ENCODE data around the gene KLK15.
A peak's percentile ranks its signal among the peaks of the same experiment; 100 is the strongest.

Gene KLK15

DNA sequence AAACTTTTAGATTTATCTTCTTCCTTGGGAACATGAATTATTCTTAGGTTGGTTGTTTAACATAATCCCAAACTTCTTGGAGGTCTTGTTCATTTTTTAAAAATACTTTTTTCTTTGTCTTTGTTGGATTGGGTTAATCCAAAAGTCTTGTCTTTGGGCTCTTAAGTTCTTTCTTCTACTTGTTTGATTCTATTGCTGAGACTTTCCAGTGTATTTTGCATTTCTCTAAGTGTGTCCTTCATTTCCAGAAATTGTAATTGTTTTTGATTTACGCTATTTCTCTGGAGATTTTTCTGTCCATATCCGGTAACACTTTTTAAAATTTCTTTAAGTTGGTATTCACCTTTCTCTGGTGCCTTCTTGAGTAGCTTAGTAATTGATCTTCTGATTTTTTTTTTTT is 9.8 kb upstream of the KLK15 start:
- no peak for DNase-seq

DNA sequence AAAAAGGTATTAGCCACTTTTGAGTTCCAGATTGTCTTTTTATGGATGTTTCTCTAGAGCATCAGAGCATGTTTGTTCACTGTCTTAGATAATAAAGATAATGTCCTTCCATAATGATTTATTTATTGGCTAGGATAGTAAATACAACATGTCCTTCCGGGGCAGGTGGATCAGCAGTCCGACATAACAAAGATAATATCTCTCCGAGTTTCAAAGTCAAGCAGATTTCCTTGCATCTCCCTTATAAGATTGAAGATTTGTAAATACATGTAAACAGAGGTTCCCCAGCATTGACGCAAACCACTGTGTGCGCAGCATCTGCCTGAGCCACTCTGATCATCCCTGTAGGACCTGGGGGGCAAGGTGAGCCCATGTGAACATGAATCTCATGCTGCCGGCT is 8.8 kb upstream of the KLK15 start:
- no peak for DNase-seq

DNA sequence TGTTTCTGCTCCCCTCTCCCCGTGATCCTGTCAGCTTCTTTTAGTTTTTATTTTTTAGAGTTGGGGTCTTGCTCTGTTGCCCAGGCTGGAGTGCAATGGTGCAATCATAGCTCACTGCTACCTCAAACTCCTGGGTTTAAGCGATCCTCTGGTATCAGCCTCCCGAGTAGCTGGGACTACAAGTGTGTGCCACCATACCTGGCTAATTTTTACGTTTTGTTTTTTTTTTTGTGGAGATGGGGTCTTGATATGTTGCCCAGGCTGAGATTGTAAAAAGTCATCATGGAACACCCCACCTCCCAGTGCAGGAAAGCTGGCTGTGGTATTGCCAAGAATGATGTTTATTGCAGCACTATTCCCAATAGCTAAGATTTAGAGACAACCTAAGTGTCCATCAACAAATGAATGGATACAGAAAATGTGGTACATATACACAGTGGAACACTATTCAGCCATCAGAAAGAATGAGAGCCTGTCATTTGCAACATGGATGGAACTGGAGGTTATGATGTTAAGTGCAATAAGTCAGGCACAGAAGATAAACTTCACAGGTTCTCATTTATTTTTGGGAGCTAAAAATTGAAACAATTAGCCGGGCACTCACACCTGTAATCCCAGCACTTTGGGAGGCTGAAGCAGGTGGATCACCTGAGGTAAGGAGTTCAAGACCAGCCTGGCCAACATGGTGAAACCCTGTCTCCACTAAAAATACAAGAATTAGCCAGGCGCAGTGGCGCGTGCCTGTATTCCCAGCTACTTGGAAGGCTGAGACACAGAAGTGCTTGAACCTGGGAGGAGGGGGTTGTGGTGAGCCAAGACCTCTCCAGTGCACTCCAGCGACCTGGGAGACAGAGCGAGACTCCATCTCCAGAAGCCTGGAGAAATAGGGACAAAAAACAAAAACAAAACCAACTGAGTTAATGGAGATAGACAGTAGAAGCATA is 6.6 kb upstream of the KLK15 start:
- DNase-seq = no peak

DNA sequence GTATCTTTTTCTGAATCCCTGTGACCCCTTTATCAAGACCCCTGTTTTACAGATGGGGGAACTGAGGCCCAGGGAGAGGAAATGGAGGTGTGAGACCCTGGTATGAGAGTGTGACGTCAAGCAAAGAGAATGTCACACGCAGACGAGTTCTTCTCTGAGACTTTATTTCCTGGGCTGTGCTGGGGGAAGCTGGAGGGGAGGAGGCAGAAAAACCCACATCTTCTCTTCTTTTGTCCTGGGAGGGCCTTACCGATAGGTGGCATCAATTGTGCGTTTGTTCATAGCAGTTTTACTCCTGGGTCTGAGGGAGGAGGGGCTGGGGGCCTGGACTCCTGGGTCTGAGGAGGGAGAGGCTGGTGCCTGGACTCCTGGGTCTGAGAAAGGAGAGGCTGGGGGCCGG is 4.9 kb upstream of the KLK15 start:
- peak; percentile 3 for DNase-seq

DNA sequence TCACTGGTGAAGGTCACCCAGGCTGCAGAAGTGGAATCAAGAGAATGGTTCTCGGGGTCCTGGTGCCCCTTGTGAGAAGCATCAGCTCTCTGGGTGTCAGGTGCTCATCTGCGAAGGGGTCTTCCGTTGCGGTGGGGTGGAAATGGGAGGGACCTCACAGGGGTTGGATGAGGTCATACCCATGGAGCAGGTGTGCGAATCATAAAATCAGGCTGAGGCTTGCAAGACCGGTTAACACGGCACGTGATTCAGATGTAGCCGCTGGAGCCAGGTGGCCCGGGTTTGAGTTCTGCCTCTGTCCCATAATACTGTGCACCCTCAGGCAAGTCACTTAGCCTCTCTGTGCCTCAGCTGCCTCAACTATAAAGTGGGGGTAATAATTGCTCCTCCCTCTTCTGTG is 3.9 kb upstream of the KLK15 start:
- DNase-seq = no peak

DNA sequence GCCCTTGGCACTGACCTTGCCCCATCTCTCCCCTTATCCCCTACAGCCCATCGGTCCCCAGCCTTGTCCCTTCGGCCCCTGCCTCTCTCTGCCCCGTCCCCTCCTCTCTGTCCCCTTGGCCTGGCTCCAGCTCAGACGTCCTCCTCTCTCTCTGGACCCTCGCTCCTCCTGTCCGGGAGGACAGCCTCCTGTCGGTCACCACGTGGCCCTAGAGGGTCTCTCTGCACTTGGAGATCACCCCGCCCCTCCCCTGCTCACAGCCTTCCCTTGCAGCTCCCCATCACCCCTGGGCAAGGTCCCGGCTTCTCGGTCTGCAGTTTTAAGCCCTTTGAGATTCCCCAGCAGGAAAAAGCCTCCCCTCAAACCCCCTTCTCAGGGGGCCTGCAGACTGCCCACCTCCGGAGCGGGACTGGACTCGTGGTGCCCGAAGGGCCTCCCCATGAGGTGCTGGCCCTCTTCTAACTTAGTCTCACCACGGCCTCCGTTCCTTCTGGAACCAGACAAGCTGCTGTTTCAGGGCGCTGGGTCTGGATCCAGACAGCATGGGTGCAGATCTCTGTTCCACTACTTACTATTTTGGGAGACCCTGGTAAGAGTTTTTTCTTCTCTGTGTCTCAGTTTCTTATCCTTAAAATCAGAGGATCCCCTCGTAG is 3.3 kb upstream of the KLK15 start:
- no peak for DNase-seq

DNA sequence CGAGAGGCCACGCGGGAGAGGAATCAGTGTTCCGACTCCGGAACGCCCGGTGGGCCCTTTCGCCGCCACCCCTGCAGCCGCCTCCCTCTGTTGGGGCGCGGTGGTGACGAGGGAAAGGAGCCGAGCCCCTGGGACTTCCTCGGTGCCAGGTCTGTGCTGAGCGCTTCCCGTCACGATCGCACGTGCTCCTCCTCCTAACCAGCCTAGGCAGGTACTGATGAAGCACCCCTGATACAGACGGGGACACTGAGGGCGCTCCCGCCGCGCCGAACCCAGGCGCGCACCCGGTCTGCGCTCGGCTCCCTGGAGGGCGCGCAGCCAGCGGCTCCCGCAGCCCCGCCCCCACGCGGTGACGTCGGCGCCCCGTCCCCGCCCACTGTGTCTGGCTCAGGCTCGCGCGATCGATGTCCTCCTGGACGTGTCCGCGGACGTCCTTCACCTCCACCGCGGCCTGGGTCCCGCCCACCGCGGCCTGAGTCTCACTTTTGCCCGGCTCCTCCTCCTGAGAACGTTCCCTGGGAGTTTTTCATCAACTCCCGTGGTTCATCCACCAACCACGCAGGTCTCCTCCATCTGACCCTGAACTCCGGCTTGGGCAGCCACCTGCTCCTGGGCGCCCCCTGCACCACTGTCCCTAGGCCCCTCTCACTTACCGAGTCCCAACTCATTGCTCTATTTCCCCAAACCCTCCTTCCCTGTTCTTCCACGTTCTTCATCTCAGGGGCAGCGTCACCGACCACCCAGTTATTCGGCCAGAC is 2.6 kb upstream of the KLK15 start:
- peak; percentile 42 for DNase-seq

DNA sequence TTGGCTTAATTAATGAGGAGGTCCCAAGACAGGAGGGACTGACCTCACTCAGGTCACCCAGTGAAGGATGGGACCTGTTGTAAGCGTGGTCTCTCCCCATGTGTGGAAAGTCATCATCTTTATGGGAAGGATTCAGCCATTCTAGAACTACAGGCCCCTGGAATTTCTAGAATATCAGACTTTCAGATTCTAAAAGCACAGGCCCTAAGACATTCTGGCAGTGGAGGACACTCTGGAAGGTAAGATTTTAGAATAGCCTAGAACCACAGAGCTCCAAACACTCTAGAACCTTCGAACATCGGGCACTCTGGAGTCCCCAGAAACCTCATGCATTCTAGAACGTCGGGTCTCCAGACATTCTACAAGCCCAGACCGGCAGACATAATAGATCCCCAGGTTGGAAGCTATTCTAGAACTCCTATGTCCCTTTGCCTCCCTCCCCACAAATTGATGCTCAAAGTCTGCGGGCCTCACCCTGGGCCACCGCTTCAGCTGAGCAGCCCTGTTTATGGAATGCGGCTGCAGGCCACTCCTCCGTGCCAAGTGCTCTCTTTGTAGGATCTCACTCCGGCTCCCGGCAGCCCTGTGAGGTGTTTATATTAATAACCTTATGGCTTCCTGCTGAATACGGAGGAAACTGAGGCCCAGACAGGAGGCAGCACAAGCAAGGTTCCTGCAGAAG is 1.9 kb upstream of the KLK15 start:
- no peak for DNase-seq

DNA sequence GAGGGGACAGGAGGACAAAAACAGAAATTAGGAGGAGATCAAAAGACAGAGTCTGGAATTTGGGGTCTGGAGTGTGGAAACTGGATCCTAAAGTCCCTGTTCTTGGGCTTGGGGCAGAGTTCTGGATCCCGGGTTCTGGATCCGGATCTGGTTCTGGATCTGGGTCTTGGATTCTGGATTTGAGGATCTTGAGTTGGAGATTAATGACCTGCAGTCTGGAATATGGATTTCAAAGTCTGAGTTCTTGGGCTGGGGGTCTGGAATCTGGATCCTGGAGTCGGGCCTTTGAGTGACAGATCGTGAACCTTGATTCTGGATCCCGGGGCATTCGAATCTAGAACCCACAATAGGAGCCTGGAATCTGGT is 411 bp upstream of the KLK15 start:
- no peak for DNase-seq

DNA sequence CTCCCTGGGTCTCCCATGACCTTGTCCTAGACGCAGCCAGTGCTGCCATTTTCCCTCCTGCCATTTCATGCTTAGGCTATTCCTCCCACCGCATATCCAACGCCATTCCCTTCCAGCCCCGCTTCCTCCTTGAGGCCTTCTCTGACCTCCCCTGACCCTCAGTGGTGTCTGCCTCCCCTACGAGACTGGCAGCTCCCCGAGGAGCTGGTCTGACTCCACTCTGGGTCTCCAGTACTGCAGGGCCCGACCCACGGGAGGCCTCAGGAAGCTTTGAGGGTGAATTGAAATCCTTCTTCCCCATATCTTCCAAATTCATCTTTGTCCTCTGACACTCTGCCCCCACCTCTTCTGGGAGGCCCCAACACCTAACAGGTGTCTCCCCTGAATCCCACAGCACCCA is 708 bp downstream of the KLK15 start:
- DNase-seq = no peak

DNA sequence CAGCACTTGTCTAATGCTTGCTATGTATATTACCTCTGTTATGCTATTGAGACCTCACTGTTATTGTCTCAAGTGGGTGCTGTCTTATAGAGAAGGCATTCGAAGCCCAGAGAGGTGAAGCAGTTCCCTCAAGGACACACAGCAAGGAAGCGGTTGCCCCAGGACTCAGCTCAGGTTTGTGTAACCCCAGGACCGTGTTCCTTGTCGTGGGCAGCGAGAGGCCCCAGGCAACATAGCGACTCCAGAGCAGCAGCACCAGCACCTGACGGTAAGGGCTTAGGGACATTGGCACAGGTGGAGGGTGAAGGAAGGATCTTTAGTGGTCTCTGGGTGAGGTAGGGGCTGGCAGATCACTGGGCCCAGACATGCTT is 2.4 kb downstream of the KLK15 start:
- DNase-seq = no peak

DNA sequence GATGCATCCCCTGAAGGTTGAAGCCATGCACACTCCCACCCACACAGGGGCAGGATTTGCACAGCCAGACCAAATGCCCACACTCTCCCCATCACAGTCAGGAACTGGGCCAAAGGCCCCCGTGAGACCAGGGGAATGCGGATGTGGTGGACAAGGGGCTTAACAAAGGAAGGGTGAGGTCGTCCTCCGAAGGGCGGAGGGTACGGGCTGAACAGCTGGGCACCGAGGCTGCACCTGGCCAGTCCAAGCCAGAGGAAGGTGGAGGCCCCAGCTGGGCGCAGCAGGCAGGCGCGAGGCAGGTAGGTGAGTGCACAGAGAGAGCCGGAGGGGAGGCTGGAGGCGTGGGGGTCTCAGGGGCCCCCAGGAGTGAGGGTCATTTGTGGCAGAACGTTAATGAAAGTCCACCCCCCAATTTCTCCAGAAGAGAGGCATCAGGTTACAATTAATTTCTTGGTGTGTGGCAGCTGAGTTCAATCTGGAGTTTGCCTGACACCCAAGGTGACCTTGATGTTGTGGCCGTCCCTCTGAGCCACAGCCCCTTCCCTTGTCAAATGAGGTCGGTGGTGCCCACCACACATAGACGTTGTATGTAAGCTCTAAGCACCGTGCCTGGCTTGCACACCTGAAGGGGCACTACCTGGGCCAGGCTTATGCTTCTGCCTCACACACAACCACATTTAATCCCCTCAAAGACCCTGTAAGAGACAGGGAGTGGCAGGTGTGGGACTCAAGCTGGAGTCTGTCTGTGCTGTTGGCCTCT is 2.9 kb downstream of the KLK15 start:
- no peak for DNase-seq

DNA sequence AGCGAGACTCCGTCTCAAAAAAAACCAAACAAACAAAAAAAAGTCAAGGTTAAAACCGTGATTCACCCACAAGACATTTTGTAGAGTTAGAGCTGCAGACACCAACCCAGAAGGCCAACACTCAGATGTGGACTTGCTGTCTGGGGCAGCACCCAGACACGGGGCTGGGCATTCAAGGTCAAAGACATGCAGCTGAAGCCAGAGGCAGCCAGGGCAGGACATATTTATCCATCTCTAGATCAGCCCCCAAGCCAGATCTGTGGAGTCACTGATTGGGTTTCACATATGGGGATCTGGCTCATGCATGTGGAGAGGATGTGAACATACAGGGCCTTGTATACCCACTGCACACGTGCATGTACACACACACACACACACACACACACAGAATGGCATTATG is 3.6 kb downstream of the KLK15 start:
- DNase-seq = no peak

DNA sequence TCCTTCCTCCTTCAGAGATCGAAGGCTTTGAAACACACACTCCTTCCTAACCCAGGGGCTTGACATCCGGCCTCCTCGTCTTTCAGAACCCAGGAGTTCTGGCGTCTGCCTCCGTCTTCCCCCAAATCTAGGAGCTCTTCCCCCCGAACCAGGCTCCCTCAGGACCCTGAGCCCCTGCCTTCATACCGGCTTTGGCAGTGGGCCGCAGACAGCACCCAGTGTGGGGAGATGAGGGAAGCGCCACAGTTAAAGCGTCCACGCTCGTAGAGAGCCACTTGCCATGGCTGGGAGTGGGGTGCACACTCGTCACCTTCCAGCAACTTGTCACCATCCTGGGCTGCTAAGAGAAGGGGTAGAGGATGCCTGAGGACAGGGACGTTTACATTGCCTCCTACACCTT is 5.9 kb downstream of the KLK15 start:
- DNase-seq = no peak

DNA sequence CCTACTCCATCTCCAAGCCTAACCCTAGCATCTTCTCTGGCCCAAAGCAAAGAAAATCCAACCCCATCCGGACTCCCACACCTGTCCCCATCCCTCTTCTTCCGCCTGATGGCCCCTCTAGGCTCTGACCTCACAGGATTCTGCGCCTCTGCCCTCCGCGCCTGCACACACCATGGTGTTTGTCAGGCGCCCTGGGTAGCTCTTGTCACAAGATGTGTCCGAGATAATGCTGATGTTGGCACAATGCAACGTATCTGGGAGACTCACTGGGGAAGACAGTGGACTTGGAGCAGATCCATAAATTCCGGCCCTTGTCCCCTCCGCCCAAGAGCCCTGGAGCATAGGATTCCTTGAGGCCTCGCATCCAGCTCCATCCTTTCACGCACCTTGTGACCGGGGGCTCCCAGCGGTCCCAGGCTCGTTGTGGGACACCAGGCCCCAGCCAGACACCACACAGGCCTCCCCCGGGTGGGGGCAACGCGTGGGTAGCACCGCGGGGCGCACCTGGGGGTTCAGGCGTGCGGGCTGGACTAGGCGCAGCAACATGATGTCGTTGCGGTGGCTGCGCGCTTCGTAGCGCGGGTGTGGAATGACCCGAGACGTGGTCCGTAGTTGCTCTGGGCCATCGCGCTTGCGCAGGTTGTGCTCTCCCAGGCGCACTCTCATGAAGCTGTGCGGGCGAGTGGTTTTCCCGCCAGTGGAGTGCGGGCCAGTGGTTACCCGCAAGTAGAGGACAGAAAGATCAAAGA is 6.7 kb downstream of the KLK15 start:
- DNase-seq = no peak

DNA sequence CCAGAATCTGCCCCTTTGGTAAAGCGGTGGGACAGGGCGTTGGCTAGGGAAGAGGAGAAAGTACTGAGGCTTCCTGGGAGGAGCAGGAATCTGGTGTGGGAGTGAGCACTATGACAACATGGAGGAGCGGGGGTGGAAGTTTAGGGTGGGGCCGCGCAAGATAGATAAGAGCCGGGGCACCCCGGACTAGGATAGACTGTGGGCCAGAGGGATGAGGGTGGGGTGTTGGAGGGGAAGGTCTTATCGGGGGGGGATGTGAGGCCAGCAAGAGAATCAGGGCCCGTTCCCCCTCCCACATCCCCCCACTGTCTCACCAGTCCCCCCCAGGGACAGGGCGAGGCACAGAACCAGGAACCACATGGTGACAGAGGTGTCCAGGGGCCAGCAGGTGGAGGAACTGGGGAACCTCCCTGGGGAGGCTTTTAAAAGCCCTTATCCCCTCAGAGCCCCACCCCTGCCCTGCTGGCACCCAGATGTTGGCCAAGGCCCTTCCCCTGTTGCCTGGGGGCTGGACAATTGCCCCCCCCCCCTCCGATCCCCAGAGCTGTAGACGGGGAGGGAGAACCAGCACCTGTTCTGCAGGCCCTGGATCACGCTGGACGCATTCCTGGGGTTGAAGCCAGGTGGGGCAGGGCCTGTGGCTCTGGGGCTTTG is 9.9 kb downstream of the KLK15 start, which contains the start of gene KLK1:
Gene KLK1, minus strand, starts transcription at position 399 of the 654 bp plus-strand sequence. Its CDS starts 39 bp downstream, at position 360.
- no peak for DNase-seq

DNA sequence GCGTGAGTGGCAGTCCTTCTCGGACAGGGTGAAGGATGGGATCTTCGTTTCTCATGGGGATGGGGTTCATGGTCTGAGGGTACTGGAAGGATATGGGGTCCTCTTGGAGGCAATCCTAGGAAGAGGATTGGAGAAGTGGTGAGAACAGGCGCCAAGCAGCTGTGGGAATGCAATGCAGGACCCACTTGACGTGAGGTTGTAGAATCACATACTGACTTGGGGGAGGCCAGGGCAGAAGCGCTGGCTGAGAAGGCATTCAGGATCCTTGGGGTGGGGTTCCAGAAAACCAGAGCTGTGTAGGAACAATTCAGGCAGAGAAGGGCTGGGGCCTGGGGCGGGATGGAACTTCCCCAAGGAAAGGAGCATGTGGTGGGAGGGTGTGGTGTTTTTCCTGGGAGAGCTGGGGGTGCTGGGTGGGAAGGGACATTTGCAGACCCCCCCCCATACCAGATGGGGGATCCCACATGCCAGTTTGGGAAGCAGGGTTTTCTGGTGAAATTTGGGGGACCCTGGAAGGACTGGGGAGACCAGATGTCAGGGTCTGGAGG is 10.6 kb downstream of the KLK15 start:
- DNase-seq = no peak

DNA sequence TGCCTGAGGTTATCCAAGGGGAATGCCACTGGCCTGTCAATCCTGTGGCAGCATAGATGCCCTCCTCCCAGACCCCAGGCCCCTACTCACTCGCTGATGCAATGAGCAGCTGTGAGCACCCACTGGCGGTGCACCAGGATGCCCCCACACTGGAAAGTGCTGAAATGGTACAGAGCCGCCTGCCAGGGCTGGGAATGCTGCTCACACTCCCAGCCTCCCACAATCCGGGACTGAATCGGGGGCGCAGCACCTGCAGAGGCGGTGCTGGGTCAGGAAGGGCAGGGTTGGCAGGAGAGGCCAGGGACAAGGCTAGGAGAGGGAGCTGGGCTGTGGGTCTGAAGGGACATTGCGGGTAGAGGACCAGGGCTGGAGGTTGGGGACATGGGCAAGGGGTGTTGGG is 11.8 kb downstream of the KLK15 start:
- no peak for DNase-seq

DNA sequence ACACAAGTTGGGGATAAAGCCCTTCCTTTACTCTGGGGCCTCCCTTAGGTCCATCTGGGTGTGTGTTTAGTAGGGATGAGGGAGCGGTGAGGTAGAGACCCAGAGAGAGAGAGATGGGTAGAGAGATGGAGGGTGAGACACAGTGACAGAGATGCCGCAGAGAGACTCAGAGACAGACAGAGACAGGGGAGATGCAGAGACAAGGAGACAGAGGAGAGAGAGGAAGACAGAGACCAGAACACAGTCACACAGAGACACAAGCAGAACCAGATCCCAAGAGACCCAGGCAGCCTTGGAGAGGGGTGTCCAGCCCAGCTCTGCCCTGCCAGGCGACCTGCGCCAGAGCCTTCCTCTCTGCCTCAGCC is 12.1 kb downstream of the KLK15 start:
- DNase-seq = no peak

DNA sequence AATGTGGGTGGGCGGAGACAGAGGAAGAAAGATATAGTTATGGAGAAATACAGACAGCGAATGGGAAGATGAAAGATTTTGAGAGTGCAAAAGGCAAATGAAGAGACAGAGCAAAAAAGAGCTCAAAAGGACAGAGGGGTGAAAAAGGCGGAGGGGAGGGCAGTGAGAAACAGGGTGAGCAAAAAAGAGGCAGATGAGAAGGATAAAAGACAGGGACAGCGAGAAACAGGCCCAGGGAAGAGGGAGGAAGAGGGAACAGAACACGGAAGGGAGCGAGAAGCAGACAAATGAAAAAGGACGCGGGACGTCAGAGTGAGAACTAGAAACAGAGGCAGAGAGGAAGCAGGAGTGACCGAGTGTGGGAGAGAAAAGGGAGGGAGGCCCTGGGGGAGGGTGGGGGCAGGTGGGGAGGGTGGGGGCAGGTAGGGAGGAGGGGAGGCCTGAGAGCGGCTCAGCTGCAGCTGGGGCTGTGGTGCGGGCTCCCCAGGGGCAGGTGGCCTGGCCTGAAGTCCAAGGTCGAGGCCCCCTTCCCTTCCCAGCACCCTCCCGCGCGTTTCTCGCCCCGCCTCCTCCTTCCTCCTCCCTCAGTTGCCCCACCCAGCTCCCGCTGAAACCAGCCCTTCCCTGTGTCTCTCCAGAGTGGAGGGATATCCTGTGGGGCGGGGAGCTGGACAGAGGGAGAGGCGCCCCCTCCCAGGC is 12.7 kb downstream of the KLK15 start:
- no peak for DNase-seq
